Keratinocyte (primary cell): ENCODE data around the gene TDRKH. TPM values are rescaled to one million over a fixed set of nuclear protein-coding genes. Genes with fewer than 3 reads are reported as not detected.

Source experiments
- DNase-seq: peaks from one replicate; pipeline ENCODE4 v3.0.0-alpha.2; 2011; ENCODE audit warnings: low read depth, missing footprints, low spot score
- FAIRE-seq: peaks from 2 replicates; lab custom pipeline; 2011; peaks lifted over from hg19 to GRCh38; lab: Jason Lieb, UNC
- H2AFZ ChIP-seq: 2 replicates; pipeline ENCODE4 v1.6.0; 2012; ENCODE audit warnings: low read length, control low read depth, inconsistent platforms; ENCODE audit not compliant: control insufficient read depth
- H3K27ac ChIP-seq: 2 replicates; pipeline ENCODE4 v1.5.1; 2011; ENCODE audit warnings: low read length; ENCODE audit not compliant: control insufficient read depth, insufficient read depth
- H3K27me3 ChIP-seq: 3 replicates; pipeline ENCODE4 v1.6.0; 2011; ENCODE audit warnings: low read length; ENCODE audit not compliant: control insufficient read depth, insufficient read depth; ENCODE audit errors: extremely low read depth
- H3K36me3 ChIP-seq, 2 experiments: 2 replicates in 1 of 2; 3 replicates in 1 of 2; pipeline ENCODE4 v1.5.1; 2011; ENCODE audit warnings: low read length in 2 of 2, mild to moderate bottlenecking in 1 of 2; ENCODE audit not compliant: control insufficient read depth in 2 of 2, insufficient read depth in 2 of 2; ENCODE audit errors: extremely low read depth in 1 of 2
- H3K4me1 ChIP-seq: 3 replicates; pipeline ENCODE4 v1.5.1; 2011; ENCODE audit warnings: low read length; ENCODE audit not compliant: control insufficient read depth, insufficient read depth; ENCODE audit errors: extremely low read depth
- H3K4me2 ChIP-seq: 3 replicates; pipeline ENCODE4 v1.6.0; 2011; ENCODE audit warnings: low read depth, low read length; ENCODE audit not compliant: control insufficient read depth, insufficient read depth; ENCODE audit errors: extremely low read depth
- H3K4me3 ChIP-seq, 3 experiments: fragments of 200-600 bp in 1 of 3; sonication (generic) in 1 of 3; 2 replicates in 2 of 3; 3 replicates in 1 of 3; pipeline ENCODE4 v1.5.1; 2011 to 2016; ENCODE audit warnings: low read length in 3 of 3, mild to moderate bottlenecking in 3 of 3, control low read depth in 2 of 3, inconsistent platforms in 1 of 3, low read depth in 1 of 3, mixed read lengths in 1 of 3, mixed run types in 1 of 3, moderate library complexity in 1 of 3; ENCODE audit not compliant: control insufficient read depth in 2 of 3, insufficient read depth in 2 of 3; ENCODE audit errors: extremely low read depth in 1 of 3
- H3K79me2 ChIP-seq: 2 replicates; pipeline ENCODE4 v1.6.0; 2012; ENCODE audit warnings: low read length; ENCODE audit not compliant: control insufficient read depth, insufficient read depth
- H3K9ac ChIP-seq: 3 replicates; pipeline ENCODE4 v1.6.0; 2011; ENCODE audit warnings: low read length; ENCODE audit not compliant: control insufficient read depth, insufficient read depth; ENCODE audit errors: extremely low read depth
- H3K9me1 ChIP-seq: 3 replicates; pipeline ENCODE4 v1.6.0; 2011; ENCODE audit warnings: low read length; ENCODE audit not compliant: control insufficient read depth, insufficient read depth; ENCODE audit errors: extremely low read depth
- H3K9me3 ChIP-seq: 2 replicates; pipeline ENCODE4 v1.5.1; 2012; ENCODE audit warnings: low read depth, low read length; ENCODE audit not compliant: control insufficient read depth
- H4K20me1 ChIP-seq: 3 replicates; pipeline ENCODE4 v1.6.0; 2011; ENCODE audit warnings: low read length; ENCODE audit not compliant: control insufficient read depth, insufficient read depth; ENCODE audit errors: extremely low read depth
- EZH2 ChIP-seq: IDR thresholded peaks from one replicate; pipeline ENCODE4 v1.6.1; 2012; ENCODE audit warnings: inconsistent platforms, mild to moderate bottlenecking, low read length, moderate library complexity
- dilution Hi-C: fragments of 300-500 bp; cut with MboI; formaldehyde crosslinking; loops from one replicate; pipeline ENCODE4 v1.7.0; 2020; ENCODE audit warnings: low sequenced_read_pairs; ENCODE audit not compliant: extremely low pct_ligation_motif_present
- polyA plus RNA-seq, 5 experiments: library from polyadenylated mRNA; depleted of rRNA in 3 of 5; stranded (reverse) in 3 of 5; stranded (forward) in 1 of 5; unstranded in 1 of 5; fragments of >200 nt; gene quantifications; 1 replicate in 1 of 5; 2 replicates in 3 of 5; 3 replicates in 1 of 5; pipeline versions ENCODE4 v1.2.1 to v1.2.3, GENCODE V29; 2011 to 2012; ENCODE audit warnings: missing spikeins in 2 of 5, low read depth in 1 of 5, low replicate concordance in 1 of 5
- TF ChIP-seq, protein P1 (sequence below), 3 experiments: IDR thresholded peaks in 1 of 3; conservative IDR thresholded peaks in 1 of 3; optimal IDR thresholded peaks in 1 of 3; 2 replicates in 2 of 3; 3 replicates in 1 of 3; pipeline versions ENCODE3 to v1.5.1; 2011; ENCODE audit warnings: low read length in 3 of 3, mild to moderate bottlenecking in 3 of 3, moderate library complexity in 2 of 3, control low read depth in 1 of 3, inconsistent platforms in 1 of 3; ENCODE audit not compliant: insufficient read depth in 2 of 3; ENCODE audit errors: extremely low read depth in 1 of 3

The TDRKH gene
- polyA plus RNA-seq, 1 donor (not counting 4 experiments of a cell fraction or from before 2014, with no cell fraction given), result 9.7 TPM

DNA sequence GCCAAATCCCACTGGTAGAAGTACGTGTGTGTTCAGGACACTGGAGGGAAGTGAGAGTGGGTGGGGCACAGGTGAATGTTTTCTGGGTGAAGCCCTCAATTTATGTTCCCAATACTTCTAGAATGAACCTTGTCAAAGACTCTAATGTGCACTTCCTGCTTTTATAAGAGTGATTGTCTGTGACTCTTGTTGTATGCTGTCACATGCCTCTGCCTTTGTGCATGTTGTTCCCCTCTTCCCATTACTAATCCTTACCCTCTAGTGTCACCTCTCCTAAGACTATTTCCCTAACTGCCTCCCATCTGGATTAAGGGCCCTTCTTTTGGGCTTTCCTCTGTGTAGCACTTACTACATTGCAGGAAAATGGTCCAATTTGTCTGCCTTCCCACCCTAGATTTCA is 17.5 kb upstream of the TDRKH start:
- no peaks in the 10 kb centered on the region for H3K9me3 ChIP-seq
- no peaks in the 10 kb centered on the region for H3K79me2 ChIP-seq
- no peak overlapping the region for H3K4me2 ChIP-seq
- FAIRE-seq (no peak), DNase-seq (no peak)
- H4K20me1 ChIP-seq, result no peaks in the 10 kb centered on the region
- no peaks in the 10 kb centered on the region for H3K9me1 ChIP-seq
- H3K4me3 ChIP-seq, result no peak overlapping the region
- dilution Hi-C loops, result no loop called here
- no peaks in the 10 kb centered on the region for H3K4me1 ChIP-seq
- H3K27me3 ChIP-seq, result peaks cover 42% of the 10 kb centered on the region
- H3K27ac ChIP-seq, result no peak overlapping the region
- H3K9ac ChIP-seq, result no peak overlapping the region
- H3K36me3 ChIP-seq, result no peaks in the 10 kb centered on the region
- no peak for TF ChIP-seq EZH2
- TF ChIP-seq, protein P1, sequence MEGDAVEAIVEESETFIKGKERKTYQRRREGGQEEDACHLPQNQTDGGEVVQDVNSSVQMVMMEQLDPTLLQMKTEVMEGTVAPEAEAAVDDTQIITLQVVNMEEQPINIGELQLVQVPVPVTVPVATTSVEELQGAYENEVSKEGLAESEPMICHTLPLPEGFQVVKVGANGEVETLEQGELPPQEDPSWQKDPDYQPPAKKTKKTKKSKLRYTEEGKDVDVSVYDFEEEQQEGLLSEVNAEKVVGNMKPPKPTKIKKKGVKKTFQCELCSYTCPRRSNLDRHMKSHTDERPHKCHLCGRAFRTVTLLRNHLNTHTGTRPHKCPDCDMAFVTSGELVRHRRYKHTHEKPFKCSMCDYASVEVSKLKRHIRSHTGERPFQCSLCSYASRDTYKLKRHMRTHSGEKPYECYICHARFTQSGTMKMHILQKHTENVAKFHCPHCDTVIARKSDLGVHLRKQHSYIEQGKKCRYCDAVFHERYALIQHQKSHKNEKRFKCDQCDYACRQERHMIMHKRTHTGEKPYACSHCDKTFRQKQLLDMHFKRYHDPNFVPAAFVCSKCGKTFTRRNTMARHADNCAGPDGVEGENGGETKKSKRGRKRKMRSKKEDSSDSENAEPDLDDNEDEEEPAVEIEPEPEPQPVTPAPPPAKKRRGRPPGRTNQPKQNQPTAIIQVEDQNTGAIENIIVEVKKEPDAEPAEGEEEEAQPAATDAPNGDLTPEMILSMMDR (optimal IDR thresholded peaks at IDR 0.05 in 1 of 3, IDR thresholded peaks at IDR 0.05 in 1 of 3, conservative IDR thresholded peaks at IDR 0.05 in 1 of 3; ENCODE audit: extremely low read depth in 1 of 3, insufficient read depth in 2 of 3, low read length in 3 of 3), result no peak
- no peak overlapping the region for H2AFZ ChIP-seq

DNA sequence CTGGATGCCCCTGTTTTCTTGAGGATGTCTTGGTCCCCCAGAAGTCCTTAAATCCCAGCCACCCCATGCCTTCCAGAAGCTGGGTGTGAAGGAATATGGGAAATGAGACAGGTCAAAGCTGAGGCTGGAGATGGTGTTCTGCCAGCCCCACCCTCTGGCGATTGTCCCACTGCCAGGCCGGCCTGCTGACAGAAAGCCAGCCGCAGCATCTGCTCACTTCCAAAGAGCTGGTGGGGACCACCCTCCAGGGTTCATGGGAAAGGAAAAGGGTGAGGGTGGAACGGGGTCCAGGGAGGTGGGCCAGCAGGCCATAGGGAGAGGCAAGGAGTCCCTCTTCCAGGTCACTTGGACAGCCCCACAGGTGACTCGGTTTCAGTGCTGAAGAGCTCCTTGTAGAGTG is 16.8 kb upstream of the TDRKH start:
- TF ChIP-seq EZH2, result no peak
- TF ChIP-seq, protein P1 (optimal IDR thresholded peaks at IDR 0.05 in 1 of 3, IDR thresholded peaks at IDR 0.05 in 1 of 3, conservative IDR thresholded peaks at IDR 0.05 in 1 of 3; ENCODE audit: extremely low read depth in 1 of 3, insufficient read depth in 2 of 3, low read length in 3 of 3), result no peak
- no peak for FAIRE-seq
- dilution Hi-C loops, result no loop called here

More for the DNA sequence above, 16.8 kb upstream of the TDRKH start:
- Histone ChIP-seq H2AFZ (no peak overlapping the region), H3K27ac (no peak overlapping the region), H3K4me2 (no peak overlapping the region), H3K4me3 (no peak overlapping the region), H3K9me3 (no peaks in the 10 kb centered on the region), H3K27me3 (peaks cover 48% of the 10 kb centered on the region), H4K20me1 (no peaks in the 10 kb centered on the region), H3K79me2 (no peaks in the 10 kb centered on the region), H3K9me1 (no peaks in the 10 kb centered on the region), H3K9ac (no peak overlapping the region), H3K36me3 (no peaks in the 10 kb centered on the region), H3K4me1 (no peaks in the 10 kb centered on the region)
- no peak for DNase-seq
